Small intestine (tissue), 16 donors: ENCODE measurements around the gene UBL7. TPM values are rescaled to one million over a fixed set of nuclear protein-coding genes. Genes with fewer than 3 reads are reported as not detected.

Experiments used
- DNase-seq, 2 donors: peaks; one replicate each; pipeline versions ENCODE4 v3.0.0 to v3.0.0-alpha.2; 2013
- FAIRE-seq: peaks from 2 replicates; lab custom pipeline; 2012; peaks lifted over from hg19 to GRCh38; lab: Jason Lieb, UNC
- H3K27ac ChIP-seq, 3 donors: one replicate each; pipeline ENCODE4 v1.5.1; 2013; ENCODE audit warnings: low read length in 2 of 3, mild to moderate bottlenecking in 2 of 3, control low read depth in 1 of 3, inconsistent platforms in 1 of 3, low read depth in 1 of 3, moderate library complexity in 1 of 3
- H3K27me3 ChIP-seq, 3 donors: one replicate each; pipeline ENCODE4 v1.6.1; 2013; ENCODE audit warnings: low read length in 3 of 3, inconsistent platforms in 1 of 3; ENCODE audit not compliant: control insufficient read depth in 3 of 3, insufficient read depth in 3 of 3
- H3K36me3 ChIP-seq, 3 donors: one replicate each; pipeline ENCODE4 v1.6.1; 2013; ENCODE audit warnings: low read length in 3 of 3, inconsistent platforms in 1 of 3, low read depth in 1 of 3, mild to moderate bottlenecking in 1 of 3, moderate library complexity in 1 of 3; ENCODE audit not compliant: control insufficient read depth in 3 of 3, insufficient read depth in 2 of 3
- H3K4me1 ChIP-seq, 3 donors: one replicate each; pipeline ENCODE4 v1.6.1; 2013; ENCODE audit warnings: low read length in 2 of 3, inconsistent platforms in 1 of 3, low read depth in 1 of 3, mild to moderate bottlenecking in 1 of 3, moderate library complexity in 1 of 3; ENCODE audit not compliant: control insufficient read depth in 3 of 3, insufficient read depth in 2 of 3
- H3K4me3 ChIP-seq, 3 donors: one replicate each; pipeline ENCODE4 v1.5.1; 2013; ENCODE audit warnings: low read length in 3 of 3, control low read depth in 1 of 3, inconsistent platforms in 1 of 3, low read depth in 1 of 3, mild to moderate bottlenecking in 1 of 3, moderate library complexity in 1 of 3
- H3K9me3 ChIP-seq, 2 donors: one replicate each; pipeline ENCODE4 v1.6.1; 2013; ENCODE audit warnings: low read depth in 1 of 2, low read length in 1 of 2; ENCODE audit not compliant: control insufficient read depth in 2 of 2, insufficient read depth in 1 of 2
- WGBS, 3 donors: extraction: QIAGEN DNeasy Blood & Tissue Kit; methylation state at CpG; one replicate each; pipeline ENCODE4 v1.1.7; 2013; 5-methylcytosine and 5-hydroxymethylcytosine counted together
- long read RNA-seq, 10 donors: transcript quantifications; one replicate each; lab custom pipeline, GENCODE V29; 2026
- polyA plus RNA-seq, 4 donors: library from polyadenylated mRNA; stranded (reverse) in 3 of 4; unstranded in 1 of 4; fragments of 200-250 nt in 3 of 4; fragments of 120-200 nt in 1 of 4; gene quantifications; one replicate each; pipeline versions ENCODE4 v1.2.1 to v1.2.3, GENCODE V29; 2013
- donor health status: healthy with polysubstance abuse.
- donor health status: control.
- donor health status: control.
- donor health status: Bipolar disorder and iron deficiency.
- donor health status: healthy.

The UBL7 gene, protein sequence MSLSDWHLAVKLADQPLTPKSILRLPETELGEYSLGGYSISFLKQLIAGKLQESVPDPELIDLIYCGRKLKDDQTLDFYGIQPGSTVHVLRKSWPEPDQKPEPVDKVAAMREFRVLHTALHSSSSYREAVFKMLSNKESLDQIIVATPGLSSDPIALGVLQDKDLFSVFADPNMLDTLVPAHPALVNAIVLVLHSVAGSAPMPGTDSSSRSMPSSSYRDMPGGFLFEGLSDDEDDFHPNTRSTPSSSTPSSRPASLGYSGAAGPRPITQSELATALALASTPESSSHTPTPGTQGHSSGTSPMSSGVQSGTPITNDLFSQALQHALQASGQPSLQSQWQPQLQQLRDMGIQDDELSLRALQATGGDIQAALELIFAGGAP
- 10 to 100 TPM; 33.3 to 51.7 (median 41.1) TPM for polyA plus RNA-seq
- long read RNA-seq, donor 1 = 0 reads
- long read RNA-seq, donor 2, partial matches to known transcripts = 0 of 2 reads
- long read RNA-seq, donor 2, other reads (novel, unspliced or antisense) = 0 of 2 reads
- long read RNA-seq, donor 3, partial matches to known transcripts = 0 of 7 reads
- long read RNA-seq, donor 3, other reads (novel, unspliced or antisense) = 0 of 7 reads
- long read RNA-seq, donor 4 = 0 reads
- long read RNA-seq, donor 5, partial matches to known transcripts = 0 of 3 reads
- long read RNA-seq, donor 5, other reads (novel, unspliced or antisense) = 0 of 3 reads
- long read RNA-seq, donor 6, transcript UBL7-201 (11 exons, 1,360 nt) = minor isoform, 8 of 23 reads
- long read RNA-seq, donor 6, transcript UBL7-202 (11 exons, 1,427 nt) = major isoform, 10 of 23 reads
- long read RNA-seq, donor 6, partial matches to known transcripts = 5 of 23 reads
- long read RNA-seq, donor 6, other reads (novel, unspliced or antisense) = 0 of 23 reads
- long read RNA-seq, donor 7, transcript UBL7-201 (11 exons, 1,360 nt) = major isoform, 21 of 38 reads
- long read RNA-seq, donor 7, transcript UBL7-202 (11 exons, 1,427 nt) = minor isoform, 8 of 38 reads
- long read RNA-seq, donor 7, partial matches to known transcripts = 0 of 38 reads
- long read RNA-seq, donor 7, other reads (novel, unspliced or antisense) = 5 of 38 reads
- long read RNA-seq, donor 8, partial matches to known transcripts = 0 of 1 reads
- long read RNA-seq, donor 8, other reads (novel, unspliced or antisense) = 0 of 1 reads
- long read RNA-seq, donor 9, partial matches to known transcripts = 0 of 3 reads
- long read RNA-seq, donor 9, other reads (novel, unspliced or antisense) = 0 of 3 reads
- long read RNA-seq, donor 10, transcript UBL7-202 (11 exons, 1,427 nt) = minor isoform, 8 of 20 reads
- long read RNA-seq, donor 10, transcript UBL7-201 (11 exons, 1,360 nt) = major isoform, 12 of 20 reads
- long read RNA-seq, donor 10, partial matches to known transcripts = 0 of 20 reads
- long read RNA-seq, donor 10, other reads (novel, unspliced or antisense) = 0 of 20 reads

DNA sequence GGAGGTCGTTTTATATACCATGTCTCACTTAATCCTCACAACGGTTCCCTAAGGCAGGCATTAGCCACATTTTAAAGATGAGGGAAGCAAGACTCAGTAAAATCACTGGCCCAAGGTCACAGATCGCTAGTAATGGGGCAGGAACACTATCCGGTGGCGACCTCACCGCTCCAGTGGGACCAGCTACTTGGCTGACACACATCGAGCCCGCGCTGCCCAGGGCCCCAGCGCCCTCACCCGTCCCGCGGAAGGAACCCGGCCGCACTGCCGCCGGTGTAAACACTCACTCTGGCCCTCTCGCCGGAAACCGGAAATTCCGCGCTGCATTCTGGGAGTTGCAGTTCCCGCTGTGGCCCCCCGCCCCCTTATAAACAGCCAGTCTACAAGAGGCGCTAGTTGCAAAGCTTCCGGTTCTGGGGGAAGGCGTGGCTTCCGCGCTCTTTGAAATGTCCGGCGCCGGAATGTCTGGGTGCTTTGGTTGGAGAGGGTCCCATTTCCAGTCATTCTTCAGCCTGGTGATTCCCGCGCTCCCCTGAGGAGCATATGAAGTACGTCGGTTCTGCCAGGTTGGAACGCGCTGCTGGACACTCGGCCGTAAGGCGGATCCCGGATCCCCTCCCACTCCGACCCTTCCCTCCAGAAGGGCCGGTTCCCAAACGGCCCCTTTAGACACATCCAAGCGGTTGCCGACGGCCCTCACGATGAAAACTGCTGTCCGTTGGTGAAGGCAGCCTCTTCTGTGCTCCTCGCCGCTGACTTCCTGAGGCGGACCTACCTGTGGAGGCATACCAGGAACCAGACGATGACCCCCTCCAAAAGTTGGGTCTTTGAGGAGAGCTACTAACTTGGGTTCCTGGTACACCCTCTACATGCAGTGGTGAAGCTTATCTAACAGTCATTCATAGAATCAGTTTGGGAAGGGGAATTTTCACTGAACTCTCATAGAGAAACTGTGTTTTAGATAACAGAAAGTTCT lies at the start of gene UBL7:
TSS of gene UBL7 (minus strand) at position 290 of the 976 bp plus-strand sequence. CDS start 2,293 bp downstream, outside the sequence.
- no peak for FAIRE-seq
- DNase-seq = peak; percentile 98 to 99
- Histone ChIP-seq H3K27me3 (no peaks in the 10 kb centered on the region), H3K4me1 (peaks cover 0 to 9% (median 5%) of the 10 kb centered on the region in 3 donors), H3K36me3 (peaks cover 0 to 20% (median 4%) of the 10 kb centered on the region in 3 donors), H3K4me3 (peak within 1 kb of the TSS; percentile 64 to 92 (median 91)), H3K9me3 (no peaks in the 10 kb centered on the region), H3K27ac (peak within 1 kb of the TSS; percentile 76 to 92 (median 80))
- whole genome bisulfite sequencing, 3 donors = 0% methylated on average over 54 of the region's 54 CpGs

DNA sequence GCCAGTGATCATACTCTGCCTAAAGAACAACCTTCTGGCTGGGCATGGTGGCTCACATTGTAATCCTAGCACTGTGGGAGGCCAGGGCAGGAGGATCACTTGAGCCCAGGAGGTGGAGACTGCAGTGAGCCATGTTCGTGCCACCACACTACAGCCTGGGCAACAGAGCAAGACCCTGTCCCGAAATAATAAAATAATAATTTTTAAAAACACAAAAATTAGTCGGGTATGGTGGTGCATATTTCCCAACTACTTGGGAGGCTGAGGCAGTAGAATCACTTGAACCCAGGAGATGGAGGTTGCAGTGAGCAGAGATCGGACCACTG lies 45.5 kb upstream of the UBL7 start:
- Histone ChIP-seq H3K36me3 (peaks cover 0 to 8% (median 0%) of the 10 kb centered on the region in 3 donors), H3K4me3 (no peak overlapping the region), H3K9me3 (no peaks in the 10 kb centered on the region), H3K4me1 (no peaks in the 10 kb centered on the region), H3K27ac (no peak overlapping the region), H3K27me3 (no peaks in the 10 kb centered on the region)
- 90 to 96% (median 96%) methylated on average over 4 of the region's 4 CpGs for WGBS, 3 donors
- FAIRE-seq (no peak), DNase-seq (no peak)

DNA sequence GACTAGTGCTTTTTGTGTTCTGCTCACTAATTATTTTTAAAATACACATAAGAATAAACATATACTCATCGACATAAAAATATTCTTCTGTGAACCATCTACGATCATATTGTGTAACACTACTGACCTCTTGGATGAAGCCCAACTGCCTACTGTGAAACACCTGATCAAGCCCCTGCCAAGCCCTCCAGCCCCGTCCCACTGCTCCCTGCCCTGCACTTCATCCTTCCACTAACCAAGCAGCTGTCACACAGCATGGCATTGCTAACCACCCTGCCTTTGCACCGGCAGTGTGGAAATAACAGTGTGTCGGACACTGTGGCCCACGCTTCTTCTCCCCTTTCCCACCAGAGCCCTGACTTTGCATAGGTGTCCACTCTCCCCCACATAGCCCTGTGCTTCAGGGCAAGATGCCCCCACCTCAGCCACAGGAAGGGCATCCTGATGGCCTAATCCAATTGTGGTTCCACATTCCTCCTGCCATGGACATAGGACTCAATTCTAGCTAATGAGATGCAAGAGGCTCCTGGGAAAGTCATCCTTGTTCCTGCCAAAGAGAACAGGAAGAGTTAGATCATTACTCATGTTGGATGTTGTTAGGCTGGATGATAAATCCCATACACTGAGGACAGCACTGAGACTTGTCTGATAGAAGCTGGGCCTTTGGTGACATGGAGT lies 45.0 kb upstream of the UBL7 start:
- DNase-seq = no peak
- Histone ChIP-seq H3K4me3 (no peak overlapping the region), H3K4me1 (no peaks in the 10 kb centered on the region), H3K9me3 (no peaks in the 10 kb centered on the region), H3K36me3 (peaks cover 0 to 8% (median 0%) of the 10 kb centered on the region in 3 donors), H3K27me3 (no peaks in the 10 kb centered on the region), H3K27ac (no peak overlapping the region)
- WGBS, 3 donors = 90 to 93% (median 92%) methylated on average over 6 of the region's 6 CpGs
- no peak for FAIRE-seq

DNA sequence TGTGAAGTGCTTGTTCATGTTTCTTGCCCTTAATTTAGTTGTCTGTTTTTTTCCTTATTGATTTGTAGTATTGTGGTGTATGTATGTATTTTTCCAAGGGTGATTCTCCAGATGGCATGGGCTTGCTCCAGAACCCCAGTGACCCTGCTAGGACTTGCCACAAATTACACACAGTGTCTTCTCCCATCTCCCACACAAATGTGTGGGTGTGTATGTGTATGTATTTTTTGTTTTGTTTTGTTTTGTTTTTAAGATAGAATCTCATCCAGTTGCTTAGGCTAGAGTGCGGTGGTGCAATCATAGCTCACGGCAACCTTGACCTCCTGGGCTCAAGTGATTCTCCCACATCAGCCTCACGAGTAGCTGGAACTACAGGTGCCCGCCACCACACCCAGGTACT lies 43.9 kb upstream of the UBL7 start:
- H3K36me3 ChIP-seq = peaks cover 0 to 8% (median 0%) of the 10 kb centered on the region in 3 donors
- H3K4me1 ChIP-seq = no peaks in the 10 kb centered on the region
- FAIRE-seq (no peak), DNase-seq (no peak)
- no peak overlapping the region for H3K27ac ChIP-seq
- no peak overlapping the region for H3K4me3 ChIP-seq
- no peaks in the 10 kb centered on the region for H3K9me3 ChIP-seq
- 92 to 95% (median 93%) methylated on average over 4 of the region's 4 CpGs for WGBS, 3 donors
- H3K27me3 ChIP-seq = no peaks in the 10 kb centered on the region

DNA sequence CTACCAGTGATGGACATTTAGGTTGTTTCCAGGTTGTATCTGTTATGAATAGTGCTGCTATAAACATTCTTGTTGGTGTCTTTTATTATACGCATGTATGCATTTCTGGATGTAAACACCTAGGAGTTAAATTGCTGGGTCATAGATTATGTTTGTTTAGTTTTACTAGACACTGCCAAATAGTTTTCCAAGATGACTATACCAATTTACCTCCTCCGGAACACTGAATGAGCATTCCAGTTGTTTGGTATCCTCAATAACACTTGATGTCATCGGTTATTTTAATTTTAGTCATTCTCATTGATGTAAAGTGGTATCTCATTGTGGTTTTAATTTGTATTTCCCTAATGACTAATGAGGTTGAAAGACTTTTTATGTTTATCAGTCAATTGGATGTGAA lies 43.5 kb upstream of the UBL7 start:
- H3K4me3 ChIP-seq = no peak overlapping the region
- H3K9me3 ChIP-seq = no peaks in the 10 kb centered on the region
- H3K27me3 ChIP-seq = no peaks in the 10 kb centered on the region
- no peak overlapping the region for H3K27ac ChIP-seq
- H3K36me3 ChIP-seq = peaks cover 0 to 8% (median 0%) of the 10 kb centered on the region in 3 donors
- WGBS, 3 donors = 79 to 92% (median 91%) methylated on average over 3 of the region's 3 CpGs
- H3K4me1 ChIP-seq = no peaks in the 10 kb centered on the region
- FAIRE-seq = no peak
- no peak for DNase-seq

DNA sequence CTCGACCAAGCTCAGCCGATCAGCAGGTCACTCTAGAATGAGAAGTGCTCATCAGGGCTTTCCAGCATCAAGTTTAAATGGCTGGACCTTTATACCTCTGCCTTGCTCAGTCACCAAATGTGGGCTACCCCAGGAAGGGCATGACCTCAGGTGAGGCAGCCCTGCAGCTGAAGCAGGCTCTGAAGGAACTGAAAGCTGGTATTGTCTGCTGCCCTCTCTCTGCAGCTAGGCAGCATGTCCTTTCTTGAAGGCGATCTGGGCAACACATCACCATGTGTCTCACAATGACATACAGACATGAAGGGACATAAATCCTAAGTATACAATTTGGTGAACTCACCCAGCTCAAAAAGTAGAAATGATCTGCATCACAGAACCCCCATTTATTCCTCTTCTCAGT lies 41.3 kb upstream of the UBL7 start:
- Histone ChIP-seq H3K27me3 (no peaks in the 10 kb centered on the region), H3K27ac (no peak overlapping the region), H3K9me3 (no peaks in the 10 kb centered on the region), H3K4me3 (no peak overlapping the region), H3K4me1 (no peaks in the 10 kb centered on the region), H3K36me3 (peaks cover 0 to 8% (median 0%) of the 10 kb centered on the region in 3 donors)
- FAIRE-seq = no peak
- WGBS, 3 donors = 81 to 94% (median 92%) methylated on average over 3 of the region's 3 CpGs
- no peak for DNase-seq

DNA sequence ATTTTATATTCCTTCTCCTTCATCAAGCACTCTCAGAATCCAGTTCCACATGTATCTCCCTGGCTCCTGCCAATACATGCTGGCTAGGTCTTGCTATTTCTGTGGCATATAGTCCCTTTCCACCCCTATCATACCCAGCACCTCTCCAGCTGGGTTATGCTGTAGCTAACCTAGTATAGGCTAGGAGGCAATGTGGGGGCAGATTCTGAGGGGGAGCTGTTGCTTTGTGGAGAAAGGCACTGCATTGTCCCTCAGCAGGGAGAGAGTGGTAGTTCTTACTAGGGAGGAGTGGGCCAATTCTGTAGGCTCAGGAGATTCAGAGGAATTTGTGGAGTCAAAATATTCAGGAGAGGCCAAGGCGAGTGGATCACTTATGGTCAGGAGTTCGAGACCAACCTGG lies 39.4 kb upstream of the UBL7 start:
- no peaks in the 10 kb centered on the region for H3K4me1 ChIP-seq
- peaks cover 0 to 5% (median 0%) of the 10 kb centered on the region in 3 donors for H3K36me3 ChIP-seq
- no peaks in the 10 kb centered on the region for H3K9me3 ChIP-seq
- 89 to 100% (median 100%) methylated on average over 2 of the region's 2 CpGs for WGBS, 3 donors
- FAIRE-seq = no peak
- H3K4me3 ChIP-seq = no peak overlapping the region
- H3K27me3 ChIP-seq = no peaks in the 10 kb centered on the region
- H3K27ac ChIP-seq = no peak overlapping the region
- DNase-seq = no peak
